Measurements from ENCODE around the gene C16orf89.
A peak's percentile ranks its signal among the peaks of the same experiment; 100 is the strongest.
"Not testable (repeated sequence)": the region's sequence is repeated elsewhere in the genome, so short reads cannot be mapped to it uniquely, and the experiment has no call there.

C16orf89 gene

GRCh38 chr16:5060073-5060641 lies 5.6 kb downstream of the C16orf89 start:
- no peak for DNase-seq (ENCODE audit: low spot score)

- DNase-seq (ENCODE audit: low spot score) = no peak
Observed at GRCh38 chr16:5059386-5060072, 6.2 kb downstream of the C16orf89 start.

GRCh38 chr16:5058476-5058875 lies 7.3 kb downstream of the C16orf89 start:
- DNase-seq (ENCODE audit: low spot score) = peak; percentile 82

- DNase-seq (ENCODE audit: low spot score) = peak; percentile 20
Observed at GRCh38 chr16:5056352-5056751, 9.4 kb downstream of the C16orf89 start.

GRCh38 chr16:5054876-5055865 lies 10.6 kb downstream of the C16orf89 start:
- DNase-seq (ENCODE audit: low spot score) = no peak

- DNase-seq (ENCODE audit: low spot score) = no peak
Observed at GRCh38 chr16:5046914-5047313, 18.8 kb downstream of the C16orf89 start.

- DNase-seq (ENCODE audit: low spot score) = no peak
Observed at GRCh38 chr16:5045499-5046115, 20.1 kb downstream of the C16orf89 start.

- DNase-seq (ENCODE audit: low spot score) = not testable (repeated sequence)
Observed at GRCh38 chr16:5044581-5044980, 21.2 kb downstream of the C16orf89 start.

GRCh38 chr16:5044011-5044540 lies 21.7 kb downstream of the C16orf89 start:
- no peak for DNase-seq (ENCODE audit: low spot score)

GRCh38 chr16:5042574-5043171 lies 23.1 kb downstream of the C16orf89 start:
- DNase-seq (ENCODE audit: low spot score) = no peak

GRCh38 chr16:5041600-5042133 lies 24.1 kb downstream of the C16orf89 start:
- no peak for DNase-seq (ENCODE audit: low spot score)

GRCh38 chr16:5040451-5040850 lies 25.3 kb downstream of the C16orf89 start:
- no peak for DNase-seq (ENCODE audit: low spot score)

GRCh38 chr16:5036228-5037156 lies 29.3 kb downstream of the C16orf89 start:
- no peak for DNase-seq (ENCODE audit: low spot score)

- DNase-seq (ENCODE audit: low spot score) = no peak
Observed at GRCh38 chr16:5035909-5036227, 29.9 kb downstream of the C16orf89 start.

GRCh38 chr16:5034167-5034523 lies 31.6 kb downstream of the C16orf89 start:
- no peak for DNase-seq (ENCODE audit: low spot score)

GRCh38 chr16:5033256-5034166 lies 32.2 kb downstream of the C16orf89 start, which contains the start of gene NAGPA:
TSS of gene NAGPA (minus strand) at chr16:5033935. CDS start at chr16:5033914, 21 bp downstream.
- DNase-seq (ENCODE audit: low spot score) = peak; percentile 74

- DNase-seq (ENCODE audit: low spot score) = no peak
Observed at GRCh38 chr16:5032748-5033167, 33.0 kb downstream of the C16orf89 start.

- DNase-seq (ENCODE audit: low spot score) = no peak
Observed at GRCh38 chr16:5031601-5032000, 34.2 kb downstream of the C16orf89 start.

- DNase-seq (ENCODE audit: low spot score) = no peak
Observed at GRCh38 chr16:5030251-5030870, 35.4 kb downstream of the C16orf89 start.
